ENCODE data around the gene MAD1L1. TPM values are rescaled to one million over a fixed set of nuclear protein-coding genes. Genes with fewer than 3 reads are reported as not detected.
"Not testable (repeated sequence)": the region's sequence is repeated elsewhere in the genome, so short reads cannot be mapped to it uniquely, and the experiment has no call there.

Gene MAD1L1
- total RNA-seq, 1 donor from 2014 or later = 32.7 TPM

DNA sequence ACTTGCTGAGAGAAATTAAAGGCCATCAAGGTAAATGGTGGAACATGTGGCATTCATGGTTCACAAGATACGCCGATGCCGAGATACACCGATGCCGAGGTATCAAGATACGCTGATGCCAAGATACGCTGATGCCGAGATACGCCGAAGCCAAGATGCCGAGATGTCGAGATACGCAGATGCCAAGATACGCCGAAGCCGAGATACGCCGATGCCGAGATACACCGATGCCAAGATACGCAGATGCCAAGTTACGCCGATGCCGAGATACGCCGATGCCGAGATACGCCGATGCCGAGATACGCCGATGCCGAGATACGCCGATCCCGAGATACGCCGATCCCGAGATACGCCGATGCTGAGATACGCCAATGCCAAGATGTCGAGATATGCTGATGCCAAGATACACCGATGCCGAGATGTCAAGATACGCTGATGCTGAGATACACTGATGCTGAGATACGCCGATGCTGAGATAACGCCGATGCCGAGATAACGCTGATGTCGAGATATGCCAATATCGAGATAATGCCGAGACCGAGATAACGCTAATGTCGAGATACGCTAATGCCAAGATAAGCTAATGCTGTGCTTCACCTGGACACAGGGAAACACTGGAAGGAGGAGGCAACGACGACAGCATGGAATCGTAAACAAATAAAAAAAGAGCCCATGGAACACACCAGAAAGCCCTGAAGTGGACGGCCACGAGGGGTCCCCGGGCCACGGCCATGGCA, 172.6 kb downstream of the MAD1L1 start:
- no peak for DNase-seq (ENCODE audit: extremely low spot score, unreplicated experiment)
- Mint-ChIP-seq H3K27ac (ENCODE audit: unreplicated experiment) (no peak overlapping the region), H3K4me3 (ENCODE audit: unreplicated experiment) (no peak overlapping the region), H3K27me3 (ENCODE audit: unreplicated experiment) (no peaks in the 10 kb centered on the region), H3K4me1 (ENCODE audit: unreplicated experiment) (peaks cover 8% of the 10 kb centered on the region), H3K36me3 (ENCODE audit: unreplicated experiment) (peaks cover 2% of the 10 kb centered on the region), H3K9me3 (ENCODE audit: unreplicated experiment) (no peaks in the 10 kb centered on the region)
- TF ChIP-seq CTCF (IDR thresholded peaks at IDR 0.05) = no peak

DNA sequence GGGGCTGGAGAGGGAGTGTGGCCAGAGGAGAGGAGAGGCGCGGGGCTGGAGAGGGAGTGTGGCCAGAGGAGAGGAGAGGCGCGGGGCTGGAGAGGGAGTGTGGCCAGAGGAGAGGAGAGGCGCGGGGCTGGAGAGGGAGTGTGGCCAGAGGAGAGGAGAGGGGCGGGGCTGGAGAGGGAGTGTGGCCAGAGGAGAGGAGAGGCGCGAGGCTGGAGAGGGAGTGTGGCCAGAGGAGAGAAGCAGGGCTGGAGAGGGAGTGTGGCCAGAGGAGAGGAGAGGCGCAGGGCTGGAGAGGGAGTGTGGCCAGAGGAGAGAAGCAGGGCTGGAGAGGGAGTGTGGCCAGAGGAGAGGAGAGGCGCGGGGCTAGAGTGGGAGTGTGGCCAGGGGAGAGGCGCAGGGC, 174.5 kb downstream of the MAD1L1 start:
- not testable (repeated sequence) for H3K9me3 Mint-ChIP-seq (ENCODE audit: unreplicated experiment); DNase-seq (ENCODE audit: extremely low spot score, unreplicated experiment); H3K4me3 Mint-ChIP-seq (ENCODE audit: unreplicated experiment); H3K27ac Mint-ChIP-seq (ENCODE audit: unreplicated experiment); H3K27me3 Mint-ChIP-seq (ENCODE audit: unreplicated experiment); H3K36me3 Mint-ChIP-seq (ENCODE audit: unreplicated experiment); H3K4me1 Mint-ChIP-seq (ENCODE audit: unreplicated experiment)

DNA sequence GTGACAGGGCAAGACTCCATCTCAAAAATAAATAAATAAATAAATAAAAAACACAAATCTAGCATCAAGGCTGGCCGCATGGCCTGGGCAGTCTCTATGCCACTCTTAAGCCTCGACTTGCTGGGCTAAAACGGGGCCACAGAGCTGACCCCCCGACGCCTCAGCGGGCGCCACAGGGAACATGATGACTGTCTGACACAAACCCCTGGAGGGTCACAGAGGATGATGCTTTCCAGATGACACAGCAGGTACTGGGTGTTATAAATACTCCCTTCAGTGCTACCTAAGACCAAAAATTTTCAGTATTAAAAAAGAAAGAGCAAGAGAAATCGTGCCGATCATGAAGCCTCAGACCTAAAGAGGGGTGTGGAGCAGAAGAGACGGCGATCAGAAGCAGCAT, 176.8 kb downstream of the MAD1L1 start:
- H3K9me3 Mint-ChIP-seq (ENCODE audit: unreplicated experiment) = no peaks in the 10 kb centered on the region
- no peak for TF ChIP-seq CTCF (IDR thresholded peaks at IDR 0.05)
- H3K4me1 Mint-ChIP-seq (ENCODE audit: unreplicated experiment) = peaks cover 6% of the 10 kb centered on the region
- DNase-seq (ENCODE audit: extremely low spot score, unreplicated experiment) = no peak
- H3K4me3 Mint-ChIP-seq (ENCODE audit: unreplicated experiment) = no peak overlapping the region
- no peaks in the 10 kb centered on the region for H3K27me3 Mint-ChIP-seq (ENCODE audit: unreplicated experiment)
- no peak overlapping the region for H3K27ac Mint-ChIP-seq (ENCODE audit: unreplicated experiment)
- peaks cover 2% of the 10 kb centered on the region for H3K36me3 Mint-ChIP-seq (ENCODE audit: unreplicated experiment)

- Mint-ChIP-seq H3K36me3 (ENCODE audit: unreplicated experiment) (peaks cover 2% of the 10 kb centered on the region), H3K4me3 (ENCODE audit: unreplicated experiment) (no peak overlapping the region), H3K27me3 (ENCODE audit: unreplicated experiment) (no peaks in the 10 kb centered on the region), H3K9me3 (ENCODE audit: unreplicated experiment) (no peaks in the 10 kb centered on the region), H3K4me1 (ENCODE audit: unreplicated experiment) (peaks cover 6% of the 10 kb centered on the region), H3K27ac (ENCODE audit: unreplicated experiment) (no peak overlapping the region)
- TF ChIP-seq CTCF (IDR thresholded peaks at IDR 0.05) = no peak
- no peak for DNase-seq (ENCODE audit: extremely low spot score, unreplicated experiment)
These were observed 177.8 kb downstream of the MAD1L1 start for GRCh38 chr7:2054927-2055326.

DNA sequence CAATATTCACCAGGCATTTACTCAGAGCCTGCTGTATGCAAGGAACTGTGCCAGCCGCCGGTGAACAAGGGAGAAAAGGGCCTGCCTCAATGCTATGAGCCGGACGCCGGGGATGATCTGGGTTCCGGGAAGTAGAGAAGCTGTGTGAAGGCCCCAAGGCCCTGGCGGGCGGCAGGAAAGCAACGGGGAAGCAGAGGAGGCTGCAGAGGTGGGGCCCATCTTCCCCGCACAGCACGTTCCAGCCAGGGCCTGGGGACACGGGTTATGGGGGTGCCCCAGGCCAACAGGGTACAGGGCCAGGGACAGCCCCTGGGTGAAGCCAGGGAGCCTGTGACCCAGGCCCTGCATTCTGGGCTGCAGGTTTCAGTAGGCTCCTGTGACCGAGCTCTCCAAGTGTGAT, 179.3 kb downstream of the MAD1L1 start:
- Mint-ChIP-seq H3K9me3 (ENCODE audit: unreplicated experiment) (no peaks in the 10 kb centered on the region), H3K27me3 (ENCODE audit: unreplicated experiment) (no peaks in the 10 kb centered on the region), H3K4me1 (ENCODE audit: unreplicated experiment) (peaks cover 15% of the 10 kb centered on the region), H3K36me3 (ENCODE audit: unreplicated experiment) (peaks cover 2% of the 10 kb centered on the region), H3K27ac (ENCODE audit: unreplicated experiment) (no peak overlapping the region), H3K4me3 (ENCODE audit: unreplicated experiment) (no peak overlapping the region)
- TF ChIP-seq CTCF (IDR thresholded peaks at IDR 0.05) = no peak
- no peak for DNase-seq (ENCODE audit: extremely low spot score, unreplicated experiment)

All from osteocyte (in vitro differentiated cells).